COR-L47 (cell line): Measurements from ENCODE around the gene B4GALT1.
A peak's percentile ranks its signal among the peaks of the same experiment; 100 is the strongest.
"Not testable (repeated sequence)": the region's sequence is repeated elsewhere in the genome, so short reads cannot be mapped to it uniquely, and the experiment has no call there.

Experiments used
- DNase-seq: peaks from one replicate; lab custom pipeline; 2025; lab: John Stamatoyannopoulos, UW

B4GALT1 gene

DNA sequence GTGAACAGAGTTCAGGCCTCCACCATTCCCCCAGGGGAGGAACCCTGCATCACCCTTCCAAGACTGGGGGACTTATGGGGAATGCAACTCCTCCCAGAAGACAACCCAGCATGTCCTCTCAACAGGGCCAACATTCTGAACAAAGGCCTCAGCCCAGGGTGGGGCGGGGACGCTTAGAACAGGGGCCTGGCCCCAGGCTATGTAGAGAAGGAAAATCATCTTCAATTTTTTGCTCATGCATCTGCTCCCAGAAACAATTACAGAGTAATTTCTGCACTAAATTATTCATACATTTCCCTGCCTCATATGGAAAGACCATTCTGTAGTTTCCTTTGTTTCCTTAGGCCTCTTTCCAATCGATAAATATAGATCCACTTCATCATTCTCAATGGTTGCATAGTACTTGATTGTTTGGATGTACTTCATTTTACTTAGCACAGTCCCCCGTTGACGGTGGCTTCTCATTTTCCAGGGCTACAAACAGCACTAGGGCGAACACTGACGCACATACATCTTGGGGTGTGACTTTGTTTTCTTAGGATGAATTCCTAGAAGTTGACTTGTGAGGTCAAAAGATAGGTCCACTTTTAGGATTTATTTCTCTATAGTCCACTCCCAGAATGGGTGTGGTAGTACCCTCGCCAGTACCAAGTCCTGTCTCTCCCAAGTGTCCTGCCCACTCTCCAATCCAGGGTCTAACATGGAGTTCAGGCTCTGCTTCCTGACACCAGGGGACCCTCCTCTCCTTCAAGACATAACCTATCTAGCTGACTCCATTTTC lies 63.4 kb downstream of the B4GALT1 start:
- DNase-seq = peak; percentile 81

DNA sequence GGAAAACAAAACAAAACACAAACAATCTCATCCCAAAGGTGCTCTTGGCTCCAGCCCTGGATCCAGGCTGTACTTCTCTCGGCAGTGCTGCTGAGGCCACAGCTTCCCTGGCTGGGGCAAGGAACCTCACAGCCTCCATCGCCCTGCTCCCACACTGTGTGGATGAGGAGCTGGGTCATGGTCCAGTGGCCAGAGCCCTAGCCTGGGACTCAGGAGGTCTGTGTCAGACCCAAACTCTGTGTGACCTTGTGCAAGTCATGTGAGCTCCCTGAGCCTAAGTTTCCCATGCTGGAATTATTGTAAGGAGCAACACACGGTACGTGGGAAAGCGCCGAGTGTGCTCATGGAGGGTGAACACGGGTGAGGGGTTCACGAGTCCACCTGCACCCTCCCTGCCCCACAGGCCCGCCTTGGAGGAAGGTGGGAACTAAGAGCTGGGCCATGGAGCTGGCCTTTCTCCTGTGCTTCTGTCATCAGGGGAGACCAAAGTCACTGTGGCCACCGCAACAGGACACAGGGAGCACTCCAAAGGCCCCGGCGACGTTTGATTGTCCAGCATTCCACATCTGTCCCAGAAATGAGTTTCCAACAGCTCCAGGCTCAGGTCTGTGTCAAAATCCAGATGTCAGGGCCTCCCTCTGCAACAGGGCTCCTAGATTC lies 64.5 kb downstream of the B4GALT1 start:
- DNase-seq = no peak

DNA sequence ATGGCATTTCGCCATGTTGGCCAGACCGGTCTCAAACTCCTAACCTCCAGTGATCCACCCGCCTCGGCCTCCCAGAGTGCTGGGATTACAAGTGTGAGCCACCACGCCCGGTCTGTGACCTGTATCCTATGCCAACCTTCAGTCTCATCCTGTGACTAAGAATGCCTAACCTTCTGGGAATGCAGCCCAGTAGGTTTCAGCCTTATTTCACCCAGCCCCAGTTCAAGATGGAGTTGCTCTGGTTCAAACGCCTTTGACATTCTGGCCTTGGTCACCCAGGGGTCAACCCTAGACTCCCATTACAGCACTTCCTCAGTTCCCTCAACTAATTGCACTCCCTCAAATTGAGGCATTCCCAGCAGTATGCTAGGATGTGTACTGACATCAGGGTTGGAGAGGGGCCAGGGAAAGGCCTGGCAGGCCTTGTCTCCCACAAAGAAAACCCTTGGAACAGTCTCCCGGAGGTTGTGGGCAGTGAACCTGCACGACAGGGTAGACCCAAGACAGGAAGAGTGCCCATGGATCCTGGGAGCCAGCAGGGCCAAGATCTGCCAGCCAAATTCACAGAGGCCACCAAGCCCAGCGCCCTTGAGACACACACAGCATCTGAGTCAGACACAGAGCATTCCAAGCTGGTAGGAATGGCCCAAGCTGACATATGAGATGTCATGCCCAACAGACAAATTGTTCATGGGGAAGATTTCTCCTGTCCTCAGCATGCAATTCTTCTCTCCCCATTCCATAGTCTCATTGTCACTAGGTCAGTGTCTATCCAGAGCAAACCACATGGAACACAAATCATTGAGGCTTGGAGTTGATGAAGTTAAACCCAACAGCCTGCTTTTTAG lies 65.8 kb downstream of the B4GALT1 start:
- no peak for DNase-seq

DNA sequence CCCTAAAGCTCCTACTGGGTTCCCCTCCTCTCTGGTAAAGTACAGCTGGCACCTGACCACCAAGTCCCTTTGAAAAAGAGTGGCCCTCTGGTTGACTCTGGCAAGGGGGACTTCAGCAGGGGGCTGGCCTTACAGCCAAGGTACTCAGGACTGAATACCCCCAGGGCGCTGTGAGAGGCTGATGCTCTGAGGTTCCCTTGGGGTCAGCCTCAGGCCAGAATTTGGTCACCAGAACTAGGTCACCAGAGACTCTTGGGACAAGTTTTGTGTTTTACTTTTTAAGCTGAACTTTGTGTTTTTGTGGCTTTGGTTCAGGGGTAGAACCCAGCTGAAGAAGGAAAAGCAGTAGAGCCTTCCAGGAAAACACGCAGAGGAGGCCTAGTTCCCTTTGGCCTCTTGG lies 67.4 kb downstream of the B4GALT1 start:
- no peak for DNase-seq

DNA sequence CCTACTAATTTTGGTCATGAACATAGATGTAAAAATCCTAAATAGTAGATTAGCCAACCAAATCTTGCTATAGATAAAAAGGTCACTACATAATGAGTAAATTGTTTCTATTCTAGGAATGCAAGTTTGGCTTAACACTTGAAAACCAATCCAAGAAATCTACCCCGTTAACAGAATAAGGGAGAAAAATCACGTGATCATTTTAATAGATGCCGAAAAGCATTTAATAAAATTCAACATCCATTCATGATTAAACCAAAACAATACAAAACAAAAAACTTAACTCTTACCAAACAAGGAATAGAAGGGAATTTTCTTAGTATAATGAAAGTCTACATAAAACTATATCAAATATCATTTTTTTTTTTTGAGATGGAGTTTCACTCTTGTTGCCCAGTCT lies 69.9 kb downstream of the B4GALT1 start:
- no peak for DNase-seq

DNA sequence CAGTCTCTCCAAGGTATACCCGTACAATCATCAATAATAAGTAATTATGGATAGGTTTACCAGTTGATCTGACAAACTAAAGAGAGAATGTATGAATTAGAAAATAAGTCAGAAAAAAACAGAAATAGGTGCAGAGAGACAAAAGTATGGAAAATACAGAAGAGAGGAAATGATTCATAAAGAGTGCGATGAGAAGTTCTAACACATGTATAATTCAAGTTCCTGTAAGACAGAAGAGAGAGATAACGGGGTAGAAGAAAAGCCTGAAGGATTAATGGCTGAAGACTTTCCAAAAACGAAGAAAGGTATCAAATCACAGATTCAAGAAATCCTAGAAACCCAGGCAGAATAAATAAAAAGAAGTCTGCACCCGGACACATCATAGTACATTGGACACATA lies 74.5 kb downstream of the B4GALT1 start:
- no peak for DNase-seq

DNA sequence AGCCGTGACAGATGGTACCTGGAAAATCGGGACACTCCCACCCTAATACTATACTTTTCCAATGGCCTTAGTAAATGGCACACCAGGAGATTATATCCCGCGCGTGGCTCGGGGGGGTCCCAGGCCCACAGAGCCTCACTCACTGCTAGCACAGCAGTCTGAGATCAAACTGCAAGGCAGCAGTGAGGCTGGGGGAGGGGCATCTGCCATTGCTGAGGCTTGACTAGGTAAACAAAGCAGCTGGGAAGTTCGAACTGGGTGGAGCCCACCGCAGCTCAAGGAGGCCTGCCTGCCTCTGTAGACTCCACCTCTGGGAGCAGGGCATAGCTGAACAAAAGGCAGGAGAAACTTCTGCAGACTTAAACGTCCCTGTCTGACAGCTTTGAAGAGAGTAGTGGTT lies 81.5 kb downstream of the B4GALT1 start:
- DNase-seq = not testable (repeated sequence)

DNA sequence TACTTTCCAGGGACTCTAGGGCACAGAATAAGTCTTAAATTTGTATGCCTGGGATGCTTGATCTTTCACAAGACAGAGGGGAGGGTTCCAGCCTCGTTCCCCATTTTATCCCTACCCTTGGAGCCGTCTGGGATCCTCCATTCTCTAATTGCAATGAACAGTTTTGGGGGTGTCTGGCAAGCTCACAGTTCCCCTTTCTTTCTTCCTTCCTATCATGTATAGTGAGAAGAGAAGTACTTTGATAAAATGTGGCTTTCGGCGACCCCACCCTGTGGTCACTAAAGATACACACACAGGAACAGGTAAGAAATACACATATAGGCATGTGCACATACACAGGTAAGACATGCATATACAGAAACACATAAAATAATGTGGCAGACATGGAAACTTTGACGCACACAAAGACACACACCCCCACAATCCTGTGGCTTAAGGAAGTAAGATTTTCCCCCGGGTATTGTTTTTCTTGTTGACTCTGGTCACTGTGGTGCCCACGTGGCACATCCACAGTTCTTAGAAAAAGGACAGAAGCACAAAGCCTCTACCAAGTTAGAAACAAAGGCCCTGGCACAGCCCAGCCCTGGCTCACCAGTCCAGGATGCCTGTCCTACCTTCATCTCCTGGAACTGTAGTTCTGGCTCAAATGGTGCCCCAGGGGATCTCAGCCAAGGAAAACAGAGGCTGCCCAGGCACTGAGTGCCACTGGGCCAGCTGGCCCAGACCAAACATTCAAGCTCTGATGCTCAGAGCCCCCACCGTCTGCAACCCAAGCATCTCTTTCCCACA lies 84.4 kb downstream of the B4GALT1 start:
- no peak for DNase-seq

DNA sequence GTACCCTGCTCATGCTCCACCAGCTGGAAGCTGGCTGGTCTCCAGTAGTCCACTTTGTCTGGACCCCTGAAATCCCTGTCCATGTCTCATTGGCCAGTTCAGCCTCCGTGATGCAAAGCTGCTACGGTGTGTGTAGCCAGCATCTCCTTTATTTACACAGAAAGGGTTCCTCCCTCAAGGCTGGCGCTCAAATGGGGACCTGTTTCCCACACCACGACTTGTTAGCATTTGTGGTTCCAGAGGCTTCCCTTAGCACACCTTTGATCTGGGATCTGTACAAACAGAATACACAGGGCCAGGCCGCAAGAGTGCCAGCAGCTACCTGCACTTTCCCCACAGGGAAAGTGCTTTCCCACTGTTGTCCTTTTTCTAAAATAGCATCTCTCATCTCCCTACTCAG lies 85.0 kb downstream of the B4GALT1 start:
- no peak for DNase-seq

DNA sequence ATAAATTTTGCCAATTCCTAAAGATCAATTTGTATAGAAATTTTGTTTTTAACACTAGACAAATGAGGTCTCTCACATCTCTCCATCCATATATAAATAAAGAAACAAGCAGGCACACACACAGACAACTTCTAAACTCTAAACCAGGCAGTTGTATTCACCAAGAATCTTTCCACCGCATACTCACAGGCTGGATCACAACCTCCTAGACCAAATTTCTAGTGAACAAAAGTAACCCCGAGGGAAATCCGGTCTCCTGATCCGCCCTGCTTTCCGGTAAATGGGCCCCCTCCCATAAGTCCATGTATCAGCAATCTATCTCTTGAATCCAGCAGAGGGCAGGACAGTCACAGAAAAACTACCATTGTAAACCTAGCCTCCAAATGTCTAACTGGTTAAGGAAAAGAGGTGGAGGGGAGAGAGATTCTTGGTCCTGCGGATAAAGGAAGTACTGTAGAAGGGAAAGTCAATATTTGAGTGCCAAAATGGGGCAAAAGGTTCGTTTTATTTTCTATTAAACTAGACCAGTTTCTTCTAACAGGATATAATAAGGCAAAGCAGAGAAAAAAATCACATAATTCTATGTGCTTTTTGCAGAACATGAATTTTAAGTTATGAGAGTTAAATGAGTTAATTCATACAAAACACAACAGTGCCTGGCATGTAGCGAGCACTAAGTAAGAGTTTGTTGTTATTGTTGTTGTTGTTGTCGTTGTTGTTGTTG lies 85.8 kb downstream of the B4GALT1 start:
- peak; percentile 79 for DNase-seq

DNA sequence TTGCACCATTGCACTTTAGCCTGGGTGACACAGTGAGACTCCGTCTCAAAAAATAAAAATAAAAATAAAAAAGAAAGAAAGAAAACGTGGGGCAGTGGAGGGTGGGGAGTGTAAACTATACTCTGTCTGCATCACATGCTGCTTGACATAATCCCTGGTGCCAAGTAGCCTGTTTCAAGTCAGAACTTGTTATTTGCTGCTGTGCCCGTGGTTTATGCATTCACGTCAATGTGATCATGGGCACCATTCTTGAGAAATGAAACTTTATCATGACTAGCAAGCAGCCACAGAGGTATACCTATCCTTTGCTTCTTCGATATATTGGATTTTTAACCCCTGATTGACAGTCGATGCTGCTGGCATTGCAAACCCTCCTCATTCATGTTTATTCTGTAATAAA lies 86.6 kb downstream of the B4GALT1 start:
- DNase-seq = no peak

DNA sequence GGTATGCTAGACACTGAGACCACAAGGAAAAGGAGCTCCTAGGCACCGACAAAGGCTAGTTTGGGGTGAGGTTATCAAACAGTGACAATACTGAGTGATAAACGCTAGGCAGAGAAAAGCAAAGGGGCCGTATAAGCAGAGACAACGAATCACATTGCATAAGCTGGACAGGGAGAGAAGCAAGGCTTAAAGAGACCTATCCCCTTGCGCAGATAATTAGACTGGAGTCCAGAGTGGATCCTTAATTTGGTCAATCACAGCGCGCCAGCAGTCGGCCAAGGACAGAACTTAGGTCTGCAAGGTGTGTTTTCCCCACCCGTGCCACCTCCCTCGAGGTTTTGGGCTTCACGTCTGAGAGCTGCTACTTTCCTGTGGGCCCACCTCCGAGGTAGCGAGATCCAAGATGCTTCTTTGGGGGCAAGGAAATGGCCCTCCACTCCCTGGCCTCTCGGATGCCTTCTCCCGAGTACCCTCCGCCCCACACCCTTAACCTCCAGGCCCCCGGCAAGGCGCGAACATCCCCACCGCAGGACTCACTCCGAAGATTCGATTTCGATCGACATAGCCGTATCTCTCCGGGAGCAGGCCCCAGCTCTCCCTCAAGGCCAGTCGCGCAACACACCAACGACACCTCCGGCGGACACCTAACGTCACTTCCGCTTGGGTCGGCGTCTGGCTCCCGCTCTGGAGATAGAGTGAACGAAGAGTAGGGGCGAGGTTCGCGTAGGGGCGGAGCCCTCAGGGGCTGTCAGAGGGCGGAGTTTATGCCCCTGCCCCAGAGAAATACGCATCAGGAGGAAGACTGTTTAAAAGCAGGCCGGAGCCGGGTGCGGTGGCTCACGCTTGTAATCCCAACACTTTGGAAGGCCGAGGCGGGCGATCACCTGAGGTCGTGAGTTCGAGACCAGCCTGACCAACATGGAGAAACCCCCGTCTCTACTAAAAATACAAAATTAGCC lies 90.8 kb downstream of the B4GALT1 start, which contains the start of gene SMU1:
SMU1 (minus strand) TSS at position 629 of the 959 bp plus-strand sequence; CDS start at position 563, 66 bp downstream.
- DNase-seq = peak; percentile 95

DNA sequence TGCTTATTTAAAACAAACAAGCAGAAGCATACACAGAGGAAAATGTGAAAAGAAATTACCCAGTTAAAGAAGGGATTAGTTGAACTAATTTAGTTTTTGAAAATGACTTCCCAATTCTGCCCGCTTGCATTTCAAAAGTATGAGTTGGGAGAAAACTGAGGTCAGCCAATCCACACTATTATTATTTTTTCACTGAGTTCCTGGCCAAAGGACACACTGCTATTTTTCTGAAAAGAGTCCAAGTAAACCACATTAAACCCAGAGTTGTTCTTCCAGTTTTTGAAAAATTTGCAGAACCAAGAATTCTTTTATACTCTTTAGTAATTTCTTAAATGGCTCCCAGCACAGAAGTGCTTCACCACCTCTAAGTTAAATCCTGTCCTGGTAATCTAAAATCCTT lies 98.1 kb downstream of the B4GALT1 start:
- no peak for DNase-seq

DNA sequence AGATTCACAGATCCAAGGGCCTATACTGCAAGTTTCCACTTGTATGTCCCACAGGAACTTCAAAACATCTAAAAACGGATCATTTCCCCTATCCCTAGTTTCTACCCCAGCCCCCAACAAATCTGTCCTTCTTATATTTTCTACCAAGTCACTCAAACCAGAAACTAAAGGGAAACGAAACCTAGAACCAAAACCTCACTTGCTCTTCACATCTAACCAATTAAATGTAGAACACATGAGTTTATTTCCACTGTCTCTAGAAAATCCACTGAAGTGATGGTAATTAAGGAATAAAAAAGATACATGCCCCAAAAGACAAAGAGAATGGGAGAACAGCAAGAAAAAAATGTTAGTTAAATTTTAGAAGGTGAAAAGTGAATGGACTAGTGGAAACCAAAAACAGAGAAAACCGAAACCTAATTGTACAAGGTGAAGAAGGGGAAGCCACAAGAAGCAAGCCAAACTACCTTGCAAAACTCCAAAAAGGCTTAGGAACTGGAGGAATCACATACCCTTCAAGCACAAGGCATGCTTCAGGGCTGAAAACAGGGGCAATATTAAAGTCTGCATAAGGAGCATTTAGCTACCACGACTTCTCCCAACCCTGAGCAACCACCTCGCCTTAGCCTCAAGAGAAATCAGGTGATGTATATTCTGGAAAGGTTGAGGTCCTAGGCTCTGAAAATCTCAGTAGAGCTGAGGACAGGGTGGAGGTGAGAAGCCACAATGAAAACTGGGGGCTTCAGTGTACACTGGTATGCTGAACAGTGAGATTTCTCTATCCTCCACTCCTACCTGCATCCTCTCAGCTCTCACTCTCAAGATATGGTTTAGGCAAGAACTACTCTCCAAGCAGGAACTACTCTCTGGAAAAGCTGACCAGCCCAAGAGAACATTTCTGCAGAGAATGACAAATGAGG lies 101.7 kb downstream of the B4GALT1 start:
- no peak for DNase-seq
